SK-N-SH treated with all-trans-retinoic acid at 6 μM for 48 hours (cell line): Measurements from ENCODE around the gene HMGXB4.

ENCODE experiments used
- ATAC-seq: fragments of 200-7000 bp; cut with Tn5 transposase; 3 replicates; pipeline ENCODE4 v1.9.1; 2020; ENCODE audit warnings: mild to moderate bottlenecking, moderate library complexity
- ARNTL ChIP-seq: fragments of 450-650 bp; formaldehyde crosslinking; IDR thresholded peaks from 2 replicates; pipeline ENCODE4 v1.5.0; 2020; ENCODE audit warnings: low read depth, mild to moderate bottlenecking, moderate library complexity, borderline replicate concordance
- BACH2 ChIP-seq: fragments of 250-450 bp; sonication (Bioruptor Pico); IDR thresholded peaks from 2 replicates; pipeline ENCODE4 v1.9.0; 2021; ENCODE audit warnings: mild to moderate bottlenecking, borderline replicate concordance
- CSDC2 ChIP-seq: fragments of 250-450 bp; sonication (Bioruptor Pico); IDR thresholded peaks from 2 replicates; pipeline ENCODE4 v1.5.0; 2020; ENCODE audit warnings: mild to moderate bottlenecking, moderate library complexity
- ESRRG ChIP-seq: fragments of 250-450 bp; sonication (Bioruptor Pico); IDR thresholded peaks from 2 replicates; pipeline ENCODE4 v1.6.1; 2021; ENCODE audit warnings: mild to moderate bottlenecking
- GLIS3 ChIP-seq: fragments of 250-450 bp; sonication (Bioruptor Pico); IDR thresholded peaks from 2 replicates; pipeline ENCODE4 v1.5.0; 2020; ENCODE audit warnings: mild to moderate bottlenecking, moderate library complexity
- ISL1 ChIP-seq: fragments of 250-450 bp; sonication (Bioruptor Pico); IDR thresholded peaks from 2 replicates; pipeline ENCODE4 v2.1.2; 2022; ENCODE audit warnings: mild to moderate bottlenecking, moderate library complexity
- OSR1 ChIP-seq: fragments of 250-450 bp; sonication (Bioruptor Pico); IDR thresholded peaks from 2 replicates; pipeline ENCODE4 v1.8.0; 2022; ENCODE audit warnings: moderate library complexity, mild to moderate bottlenecking, inconsistent platforms
- PPARA ChIP-seq: fragments of 250-450 bp; sonication (Bioruptor Pico); IDR thresholded peaks from 2 replicates; pipeline ENCODE4 v1.5.0; 2020; ENCODE audit warnings: mild to moderate bottlenecking, borderline replicate concordance
- RARB ChIP-seq: fragments of 250-450 bp; sonication (Bioruptor Pico); IDR thresholded peaks from 2 replicates; pipeline ENCODE4 v1.8.0; 2021; ENCODE audit warnings: mild to moderate bottlenecking, moderate library complexity
- SNAI2 ChIP-seq: fragments of 250-450 bp; sonication (Bioruptor Pico); IDR thresholded peaks from 2 replicates; pipeline ENCODE4 v1.5.0; 2020; ENCODE audit warnings: mild to moderate bottlenecking, moderate library complexity
- TCF4 ChIP-seq: fragments of 250-450 bp; sonication (Bioruptor Pico); IDR thresholded peaks from 2 replicates; pipeline ENCODE4 v1.8.0; 2021; ENCODE audit warnings: mild to moderate bottlenecking, moderate library complexity, borderline replicate concordance
- ZC3H10 ChIP-seq: fragments of 250-450 bp; sonication (Bioruptor Pico); IDR thresholded peaks from 2 replicates; pipeline ENCODE4 v1.5.1; 2021; ENCODE audit warnings: mild to moderate bottlenecking, moderate library complexity
- ZFP3 ChIP-seq: fragments of 250-450 bp; sonication (Bioruptor Pico); IDR thresholded peaks from 2 replicates; pipeline ENCODE4 v1.5.0; 2020; ENCODE audit warnings: mild to moderate bottlenecking, moderate library complexity
- ZFP30 ChIP-seq: fragments of 450-650 bp; formaldehyde crosslinking; IDR thresholded peaks from 2 replicates; pipeline ENCODE4 v1.5.0; 2022; ENCODE audit warnings: mild to moderate bottlenecking, moderate library complexity
- ZNF565 ChIP-seq: fragments of 450-650 bp; formaldehyde crosslinking; conservative IDR thresholded peaks from 2 replicates; pipeline ENCODE4 v1.5.0; 2020; ENCODE audit warnings: low read depth, mild to moderate bottlenecking, moderate library complexity
- ZNF70 ChIP-seq: fragments of 450-650 bp; formaldehyde crosslinking; IDR thresholded peaks from 2 replicates; pipeline ENCODE4 v1.5.0; 2020; ENCODE audit warnings: mild to moderate bottlenecking, moderate library complexity
- ZNF8 ChIP-seq: fragments of 450-650 bp; formaldehyde crosslinking; IDR thresholded peaks from 2 replicates; pipeline ENCODE4 v1.5.0; 2020; ENCODE audit warnings: mild to moderate bottlenecking, moderate library complexity
- TF ChIP-seq, protein P1 (sequence below): fragments of 250-450 bp; sonication (Bioruptor Pico); IDR thresholded peaks from 2 replicates; pipeline ENCODE4 v1.5.1; 2020; ENCODE audit warnings: low read depth, mild to moderate bottlenecking, moderate library complexity
- TF ChIP-seq, protein P2 (sequence below): fragments of 250-450 bp; sonication (Bioruptor Pico); IDR thresholded peaks from 2 replicates; pipeline ENCODE4 v1.5.0; 2020; ENCODE audit warnings: mild to moderate bottlenecking, moderate library complexity
- TF ChIP-seq, protein P3 (sequence below): fragments of 250-450 bp; sonication (Bioruptor Pico); IDR thresholded peaks from 2 replicates; pipeline ENCODE4 v1.5.1; 2021; ENCODE audit warnings: mild to moderate bottlenecking, moderate library complexity
- TF ChIP-seq, protein P4 (sequence below): fragments of 250-450 bp; sonication (Bioruptor Pico); IDR thresholded peaks from 2 replicates; pipeline ENCODE4 v1.8.0; 2020; ENCODE audit warnings: mild to moderate bottlenecking, moderate library complexity, borderline replicate concordance
- TF ChIP-seq, protein P5 (sequence below): fragments of 250-450 bp; sonication (Bioruptor Pico); IDR thresholded peaks from 2 replicates; pipeline ENCODE4 v1.8.0; 2021; ENCODE audit warnings: low read depth, mild to moderate bottlenecking, moderate library complexity, borderline replicate concordance

Gene HMGXB4

DNA sequence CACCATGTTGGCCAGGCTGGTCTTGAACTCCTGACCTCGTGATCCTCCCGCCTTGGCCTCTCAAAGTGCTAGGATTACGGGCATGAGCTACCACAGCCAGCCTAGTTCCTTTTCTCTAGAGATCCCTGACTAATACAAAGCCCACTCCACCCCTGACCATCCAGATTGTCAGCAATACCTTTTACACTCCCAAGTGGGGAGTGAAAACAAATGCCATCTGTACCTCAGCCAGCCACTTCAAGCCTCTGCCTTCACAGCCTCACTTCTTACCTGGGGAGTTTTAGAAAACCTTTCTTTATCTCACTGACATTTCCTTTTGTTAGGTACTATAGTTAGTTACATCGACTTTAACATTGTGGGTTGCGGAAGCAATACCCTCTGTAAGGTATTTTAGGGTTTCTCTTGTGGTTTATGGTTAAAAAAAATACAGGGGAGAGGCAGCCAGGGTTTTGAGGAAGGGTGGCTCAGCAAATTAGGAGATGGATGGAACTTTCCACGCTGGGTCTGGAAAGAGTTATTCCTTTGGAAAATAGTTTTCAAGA lies 51.3 kb downstream of the HMGXB4 start:
- ATAC-seq: no peak
- TF ChIP-seq, protein P1, sequence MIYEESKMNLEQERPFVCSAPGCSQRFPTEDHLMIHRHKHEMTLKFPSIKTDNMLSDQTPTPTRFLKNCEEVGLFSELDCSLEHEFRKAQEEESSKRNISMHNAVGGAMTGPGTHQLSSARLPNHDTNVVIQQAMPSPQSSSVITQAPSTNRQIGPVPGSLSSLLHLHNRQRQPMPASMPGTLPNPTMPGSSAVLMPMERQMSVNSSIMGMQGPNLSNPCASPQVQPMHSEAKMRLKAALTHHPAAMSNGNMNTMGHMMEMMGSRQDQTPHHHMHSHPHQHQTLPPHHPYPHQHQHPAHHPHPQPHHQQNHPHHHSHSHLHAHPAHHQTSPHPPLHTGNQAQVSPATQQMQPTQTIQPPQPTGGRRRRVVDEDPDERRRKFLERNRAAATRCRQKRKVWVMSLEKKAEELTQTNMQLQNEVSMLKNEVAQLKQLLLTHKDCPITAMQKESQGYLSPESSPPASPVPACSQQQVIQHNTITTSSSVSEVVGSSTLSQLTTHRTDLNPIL (CRISPR knock-in tag): no peak
- TF ChIP-seq ESRRG (CRISPR knock-in tag): no peak
- TF ChIP-seq ZFP30 (CRISPR knock-in tag): no peak
- TF ChIP-seq, protein P2, sequence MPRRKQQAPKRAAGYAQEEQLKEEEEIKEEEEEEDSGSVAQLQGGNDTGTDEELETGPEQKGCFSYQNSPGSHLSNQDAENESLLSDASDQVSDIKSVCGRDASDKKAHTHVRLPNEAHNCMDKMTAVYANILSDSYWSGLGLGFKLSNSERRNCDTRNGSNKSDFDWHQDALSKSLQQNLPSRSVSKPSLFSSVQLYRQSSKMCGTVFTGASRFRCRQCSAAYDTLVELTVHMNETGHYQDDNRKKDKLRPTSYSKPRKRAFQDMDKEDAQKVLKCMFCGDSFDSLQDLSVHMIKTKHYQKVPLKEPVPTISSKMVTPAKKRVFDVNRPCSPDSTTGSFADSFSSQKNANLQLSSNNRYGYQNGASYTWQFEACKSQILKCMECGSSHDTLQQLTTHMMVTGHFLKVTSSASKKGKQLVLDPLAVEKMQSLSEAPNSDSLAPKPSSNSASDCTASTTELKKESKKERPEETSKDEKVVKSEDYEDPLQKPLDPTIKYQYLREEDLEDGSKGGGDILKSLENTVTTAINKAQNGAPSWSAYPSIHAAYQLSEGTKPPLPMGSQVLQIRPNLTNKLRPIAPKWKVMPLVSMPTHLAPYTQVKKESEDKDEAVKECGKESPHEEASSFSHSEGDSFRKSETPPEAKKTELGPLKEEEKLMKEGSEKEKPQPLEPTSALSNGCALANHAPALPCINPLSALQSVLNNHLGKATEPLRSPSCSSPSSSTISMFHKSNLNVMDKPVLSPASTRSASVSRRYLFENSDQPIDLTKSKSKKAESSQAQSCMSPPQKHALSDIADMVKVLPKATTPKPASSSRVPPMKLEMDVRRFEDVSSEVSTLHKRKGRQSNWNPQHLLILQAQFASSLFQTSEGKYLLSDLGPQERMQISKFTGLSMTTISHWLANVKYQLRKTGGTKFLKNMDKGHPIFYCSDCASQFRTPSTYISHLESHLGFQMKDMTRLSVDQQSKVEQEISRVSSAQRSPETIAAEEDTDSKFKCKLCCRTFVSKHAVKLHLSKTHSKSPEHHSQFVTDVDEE: no peak
- TF ChIP-seq TCF4 (CRISPR knock-in tag): no peak
- TF ChIP-seq ZNF565 (CRISPR knock-in tag): no peak
- TF ChIP-seq CSDC2: no peak
- no peak for TF ChIP-seq ZC3H10 (CRISPR knock-in tag)
- no peak for TF ChIP-seq OSR1 (CRISPR knock-in tag)
- TF ChIP-seq BACH2 (CRISPR knock-in tag): no peak
- no peak for TF ChIP-seq ZNF70 (CRISPR knock-in tag)
- no peak for TF ChIP-seq ZNF8 (CRISPR knock-in tag)
- TF ChIP-seq, protein P3, sequence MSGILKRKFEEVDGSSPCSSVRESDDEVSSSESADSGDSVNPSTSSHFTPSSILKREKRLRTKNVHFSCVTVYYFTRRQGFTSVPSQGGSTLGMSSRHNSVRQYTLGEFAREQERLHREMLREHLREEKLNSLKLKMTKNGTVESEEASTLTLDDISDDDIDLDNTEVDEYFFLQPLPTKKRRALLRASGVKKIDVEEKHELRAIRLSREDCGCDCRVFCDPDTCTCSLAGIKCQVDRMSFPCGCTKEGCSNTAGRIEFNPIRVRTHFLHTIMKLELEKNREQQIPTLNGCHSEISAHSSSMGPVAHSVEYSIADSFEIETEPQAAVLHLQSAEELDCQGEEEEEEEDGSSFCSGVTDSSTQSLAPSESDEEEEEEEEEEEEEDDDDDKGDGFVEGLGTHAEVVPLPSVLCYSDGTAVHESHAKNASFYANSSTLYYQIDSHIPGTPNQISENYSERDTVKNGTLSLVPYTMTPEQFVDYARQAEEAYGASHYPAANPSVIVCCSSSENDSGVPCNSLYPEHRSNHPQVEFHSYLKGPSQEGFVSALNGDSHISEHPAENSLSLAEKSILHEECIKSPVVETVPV (CRISPR knock-in tag): no peak
- TF ChIP-seq RARB: no peak
- TF ChIP-seq, protein P4, sequence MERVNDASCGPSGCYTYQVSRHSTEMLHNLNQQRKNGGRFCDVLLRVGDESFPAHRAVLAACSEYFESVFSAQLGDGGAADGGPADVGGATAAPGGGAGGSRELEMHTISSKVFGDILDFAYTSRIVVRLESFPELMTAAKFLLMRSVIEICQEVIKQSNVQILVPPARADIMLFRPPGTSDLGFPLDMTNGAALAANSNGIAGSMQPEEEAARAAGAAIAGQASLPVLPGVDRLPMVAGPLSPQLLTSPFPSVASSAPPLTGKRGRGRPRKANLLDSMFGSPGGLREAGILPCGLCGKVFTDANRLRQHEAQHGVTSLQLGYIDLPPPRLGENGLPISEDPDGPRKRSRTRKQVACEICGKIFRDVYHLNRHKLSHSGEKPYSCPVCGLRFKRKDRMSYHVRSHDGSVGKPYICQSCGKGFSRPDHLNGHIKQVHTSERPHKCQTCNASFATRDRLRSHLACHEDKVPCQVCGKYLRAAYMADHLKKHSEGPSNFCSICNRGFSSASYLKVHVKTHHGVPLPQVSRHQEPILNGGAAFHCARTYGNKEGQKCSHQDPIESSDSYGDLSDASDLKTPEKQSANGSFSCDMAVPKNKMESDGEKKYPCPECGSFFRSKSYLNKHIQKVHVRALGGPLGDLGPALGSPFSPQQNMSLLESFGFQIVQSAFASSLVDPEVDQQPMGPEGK (CRISPR knock-in tag): no peak
- TF ChIP-seq ZFP3 (CRISPR knock-in tag): no peak
- no peak for TF ChIP-seq SNAI2 (CRISPR knock-in tag)
- no peak for TF ChIP-seq PPARA
- no peak for TF ChIP-seq GLIS3

DNA sequence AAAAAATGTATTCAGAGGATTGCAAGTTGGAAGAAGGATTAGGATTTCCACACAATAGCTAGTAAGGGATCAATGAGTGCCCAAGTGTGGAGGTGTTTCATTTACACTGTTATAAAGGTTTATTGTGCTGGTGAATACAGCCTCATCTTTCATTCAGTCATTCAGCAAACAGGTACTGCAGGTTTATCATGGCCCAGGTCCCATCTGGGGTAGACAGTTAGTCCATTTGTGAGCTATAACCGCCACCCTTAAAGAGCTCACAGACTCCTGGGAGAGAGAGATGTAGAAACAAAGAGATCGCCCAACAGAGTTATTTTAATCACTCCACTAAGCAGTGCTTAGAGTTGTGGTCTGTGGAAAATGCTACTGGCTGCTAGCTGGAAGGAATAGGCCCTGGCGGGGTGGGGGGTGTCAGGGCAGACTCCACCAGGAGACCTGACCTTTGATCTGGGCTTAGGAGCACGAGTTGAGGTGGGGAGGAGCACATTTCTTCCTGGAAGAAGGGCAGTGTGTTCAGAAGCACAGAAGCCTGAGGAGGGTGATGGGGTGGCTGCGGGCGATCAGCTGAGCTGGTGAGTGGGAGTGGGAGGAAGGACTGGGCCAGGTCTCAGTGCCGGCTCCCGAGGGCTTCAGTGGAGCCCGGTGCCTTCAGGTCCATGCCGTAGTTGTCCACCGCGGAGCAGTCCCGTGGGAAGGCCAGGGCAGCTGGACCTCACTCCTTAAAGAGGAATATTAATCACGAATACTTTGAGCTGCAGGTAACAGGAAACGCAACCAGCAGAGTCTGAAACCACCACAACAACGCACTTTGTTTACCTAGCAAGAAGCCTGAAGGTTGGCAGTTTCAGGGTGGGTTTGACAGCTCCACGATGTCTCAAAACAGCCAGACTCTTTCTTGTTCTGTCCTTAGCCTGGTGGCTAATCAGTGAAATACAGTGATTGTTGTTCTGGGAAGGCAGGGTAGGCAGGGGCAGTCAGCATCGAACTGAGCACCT lies 53.6 kb downstream of the HMGXB4 start:
- ATAC-seq: no peak
- TF ChIP-seq, protein P3 (CRISPR knock-in tag): no peak
- no peak for TF ChIP-seq ESRRG (CRISPR knock-in tag)
- no peak for TF ChIP-seq ZNF70 (CRISPR knock-in tag)
- TF ChIP-seq SNAI2 (CRISPR knock-in tag): no peak
- TF ChIP-seq CSDC2: no peak
- TF ChIP-seq ZFP30 (CRISPR knock-in tag): no peak
- TF ChIP-seq, protein P5, sequence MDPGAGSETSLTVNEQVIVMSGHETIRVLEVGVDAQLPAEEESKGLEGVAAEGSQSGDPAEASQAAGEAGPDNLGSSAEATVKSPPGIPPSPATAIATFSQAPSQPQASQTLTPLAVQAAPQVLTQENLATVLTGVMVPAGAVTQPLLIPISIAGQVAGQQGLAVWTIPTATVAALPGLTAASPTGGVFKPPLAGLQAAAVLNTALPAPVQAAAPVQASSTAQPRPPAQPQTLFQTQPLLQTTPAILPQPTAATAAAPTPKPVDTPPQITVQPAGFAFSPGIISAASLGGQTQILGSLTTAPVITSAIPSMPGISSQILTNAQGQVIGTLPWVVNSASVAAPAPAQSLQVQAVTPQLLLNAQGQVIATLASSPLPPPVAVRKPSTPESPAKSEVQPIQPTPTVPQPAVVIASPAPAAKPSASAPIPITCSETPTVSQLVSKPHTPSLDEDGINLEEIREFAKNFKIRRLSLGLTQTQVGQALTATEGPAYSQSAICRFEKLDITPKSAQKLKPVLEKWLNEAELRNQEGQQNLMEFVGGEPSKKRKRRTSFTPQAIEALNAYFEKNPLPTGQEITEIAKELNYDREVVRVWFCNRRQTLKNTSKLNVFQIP (CRISPR knock-in tag): no peak
- no peak for TF ChIP-seq ARNTL (CRISPR knock-in tag)
- no peak for TF ChIP-seq ISL1 (CRISPR knock-in tag)
- TF ChIP-seq ZNF8 (CRISPR knock-in tag): no peak
- no peak for TF ChIP-seq ZC3H10 (CRISPR knock-in tag)
- TF ChIP-seq GLIS3: no peak
- TF ChIP-seq, protein P1 (CRISPR knock-in tag): no peak
- TF ChIP-seq, protein P4 (CRISPR knock-in tag): no peak
- TF ChIP-seq ZNF565 (CRISPR knock-in tag): no peak
- TF ChIP-seq PPARA: no peak
- no peak for TF ChIP-seq BACH2 (CRISPR knock-in tag)
- TF ChIP-seq OSR1 (CRISPR knock-in tag): no peak
- no peak for TF ChIP-seq TCF4 (CRISPR knock-in tag)
- TF ChIP-seq, all 23 proteins: peak for 0
